OCI-M2 (cell line): ENCODE results near the gene FPR2.
"Not testable (repeated sequence)": the region's sequence is repeated elsewhere in the genome, so short reads cannot be mapped to it uniquely, and the experiment has no call there.

Source experiments
- DNase-seq: peaks from one replicate; lab custom pipeline; 2025; ENCODE audit not compliant: unreplicated experiment; lab: John Stamatoyannopoulos, UW

Gene FPR2

DNA sequence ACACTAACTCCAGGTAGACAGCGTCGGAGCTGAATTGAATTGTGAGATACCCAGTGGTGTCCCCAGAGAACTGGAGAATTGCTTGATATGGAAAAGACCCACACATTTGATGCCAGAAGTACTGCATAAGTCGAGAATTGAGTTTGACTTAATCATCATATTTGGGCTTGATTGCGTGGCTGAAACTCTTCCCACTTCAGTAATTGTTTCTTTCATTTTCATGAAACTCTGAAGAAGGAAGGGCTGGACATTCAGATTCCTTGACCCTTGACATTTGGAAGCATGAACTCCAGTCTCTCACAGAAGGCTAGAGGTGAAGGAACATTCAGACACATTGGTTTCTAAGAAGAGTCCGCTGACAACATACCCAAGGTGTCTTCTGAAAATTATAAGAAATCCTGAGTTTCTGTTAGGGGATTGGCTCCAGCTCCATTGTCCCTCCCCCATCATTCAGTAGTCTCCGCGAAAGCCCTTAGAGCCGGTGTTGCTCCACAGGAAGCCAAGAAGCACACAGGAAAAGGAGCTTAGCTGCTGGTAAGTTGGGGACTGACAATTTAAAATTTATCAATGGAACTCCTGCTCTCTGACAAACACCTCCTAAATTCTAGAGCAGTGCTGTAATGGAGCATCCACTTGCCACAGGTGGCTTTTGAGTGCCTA, at the start of gene FPR2:
Gene FPR2, plus strand, starts transcription at position 484 of the 660 bp plus-strand sequence. CDS start 7,479 bp downstream, outside the sequence.
- no peak for DNase-seq

DNA sequence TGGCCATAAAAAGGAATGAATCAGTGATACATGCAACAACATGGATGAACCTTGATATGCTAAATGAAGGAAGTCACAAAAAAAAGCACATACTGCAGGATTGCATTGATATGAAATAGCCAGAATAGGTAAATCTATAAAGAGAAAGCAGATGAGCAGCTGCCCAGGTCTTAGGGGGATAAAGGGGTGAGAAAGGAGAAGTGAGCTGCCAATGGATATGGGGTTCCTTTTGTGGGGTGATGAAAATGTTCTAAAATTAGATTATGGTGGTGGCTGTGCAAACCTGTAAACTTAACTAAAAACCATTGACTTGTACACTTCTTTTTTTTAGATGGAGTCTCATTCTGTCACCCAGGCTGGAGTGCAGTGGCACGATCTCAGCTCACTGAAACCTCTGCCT, 49.3 kb upstream of the FPR2 start:
- DNase-seq: no peak

DNA sequence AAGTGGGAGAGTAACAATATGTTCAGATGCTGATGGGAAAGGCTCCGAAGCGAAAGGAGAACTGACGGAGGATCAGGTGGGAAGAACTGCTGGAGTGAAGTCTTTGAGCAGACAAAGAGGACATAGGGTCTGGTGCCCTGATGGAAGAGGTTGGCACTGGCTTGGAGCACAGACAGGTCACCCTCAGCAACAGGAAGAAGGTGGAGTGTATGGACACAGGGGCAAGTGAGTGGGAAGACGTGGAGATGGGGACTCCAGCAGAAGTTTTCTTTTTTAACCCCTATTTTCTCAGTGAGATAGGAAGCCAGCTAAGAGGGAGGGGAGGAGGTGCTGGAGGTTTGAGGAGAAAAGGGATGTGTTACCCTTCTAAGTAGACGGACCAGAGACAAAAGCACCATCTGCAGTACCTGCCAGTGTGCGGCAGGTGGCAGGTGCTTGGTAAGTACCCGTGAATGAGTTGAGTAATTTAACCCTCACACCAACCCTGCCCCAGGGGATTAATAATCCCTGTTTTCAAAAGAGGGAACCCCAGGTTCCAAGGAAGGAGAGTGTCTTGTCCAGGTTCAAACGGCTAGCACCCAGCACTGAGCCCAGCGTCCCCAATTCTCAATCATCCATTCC, 48.4 kb upstream of the FPR2 start:
- no peak for DNase-seq

GRCh38 chr19:51713319-51714285, 47.4 kb upstream of the FPR2 start:
- DNase-seq: no peak

DNA sequence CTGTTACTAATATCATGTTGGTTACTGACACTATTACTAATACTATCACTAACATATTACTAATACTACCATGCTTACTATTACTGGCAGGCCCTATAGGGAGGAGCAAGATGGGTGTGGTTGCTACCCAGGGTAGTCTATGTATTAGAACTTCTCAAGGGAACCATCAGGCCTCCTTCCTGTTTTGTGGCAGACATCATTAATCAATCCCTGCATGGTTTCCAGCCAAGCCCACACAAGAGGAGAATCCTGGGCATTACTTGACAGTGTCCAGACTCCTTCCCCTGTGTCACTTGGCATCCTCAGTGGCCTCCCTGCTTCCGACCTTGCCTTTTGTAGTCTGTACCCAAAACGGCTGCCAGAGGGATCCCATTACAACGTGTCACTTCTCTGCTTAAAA, 46.1 kb upstream of the FPR2 start:
- DNase-seq: no peak

GRCh38 chr19:51715850-51716249, 45.1 kb upstream of the FPR2 start:
- DNase-seq: no peak

- no peak for DNase-seq
Observed at GRCh38 chr19:51716925-51717324, 44.1 kb upstream of the FPR2 start.

DNA sequence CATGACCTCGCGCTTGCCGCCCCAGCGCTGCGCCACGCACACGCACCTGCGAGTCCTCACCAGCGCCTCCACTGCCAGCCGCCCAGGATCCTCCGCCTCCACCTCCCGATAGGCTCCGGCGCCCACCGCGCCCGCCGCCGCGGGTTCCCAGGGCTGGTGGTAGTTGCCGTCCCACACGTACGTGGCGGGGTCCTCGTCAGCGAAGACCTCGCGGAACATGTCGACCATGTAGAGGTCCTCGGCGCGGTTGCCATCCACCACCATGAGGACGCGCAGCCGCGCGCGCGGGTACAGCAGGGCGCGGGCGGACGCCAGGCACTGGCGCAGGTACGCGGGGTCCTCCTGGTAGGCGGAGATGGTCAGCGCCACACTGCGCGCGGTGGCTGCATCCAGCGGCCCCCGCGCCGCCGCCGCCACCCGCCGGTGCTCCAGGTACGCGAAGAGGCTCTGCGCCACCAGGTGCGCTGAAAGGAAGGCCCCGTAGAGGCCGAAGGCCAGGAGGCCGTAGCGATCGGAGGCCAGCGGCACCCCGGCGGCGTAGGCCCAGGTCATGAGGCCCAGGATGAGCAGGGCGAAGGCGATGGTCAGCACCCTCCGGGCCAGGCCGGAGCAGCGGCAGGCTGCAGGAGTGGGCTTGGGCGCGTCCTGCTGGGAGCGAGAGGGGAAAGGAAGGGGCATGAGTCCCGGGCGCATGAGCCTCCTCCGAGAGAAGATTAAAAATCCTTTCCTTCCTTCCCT, 41.6 kb upstream of the FPR2 start:
- no peak for DNase-seq

DNA sequence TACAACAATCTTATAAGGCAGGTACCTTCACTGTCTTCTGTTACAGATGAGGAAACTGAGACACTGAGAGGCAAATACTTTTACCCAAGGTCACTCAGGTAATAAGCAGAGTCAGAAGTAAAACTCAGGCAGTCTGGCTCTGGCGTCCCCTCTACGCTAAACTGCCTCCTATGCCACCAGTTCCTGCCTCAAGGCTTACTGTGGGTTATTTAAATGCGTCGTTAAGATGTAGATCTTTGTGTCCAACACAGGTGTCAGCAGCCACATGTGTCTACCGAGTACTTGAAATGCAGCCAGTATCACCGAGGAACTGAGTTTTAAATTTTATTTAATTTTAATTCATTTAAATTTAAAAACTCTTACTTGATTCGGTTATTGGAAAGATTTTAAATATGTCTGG, 39.1 kb upstream of the FPR2 start:
- no peak for DNase-seq

- DNase-seq: no peak
Observed at GRCh38 chr19:51722492-51722891, 38.5 kb upstream of the FPR2 start.

- no peak for DNase-seq
Observed at GRCh38 chr19:51724543-51724942, 36.4 kb upstream of the FPR2 start.

- no peak for DNase-seq
Observed at GRCh38 chr19:51726049-51726448, 34.9 kb upstream of the FPR2 start.

GRCh38 chr19:51727349-51727880, 33.6 kb upstream of the FPR2 start:
- DNase-seq: no peak

GRCh38 chr19:51729781-51730180, 31.2 kb upstream of the FPR2 start:
- no peak for DNase-seq

- DNase-seq: no peak
Observed at GRCh38 chr19:51733742-51734522, 27.0 kb upstream of the FPR2 start.

DNA sequence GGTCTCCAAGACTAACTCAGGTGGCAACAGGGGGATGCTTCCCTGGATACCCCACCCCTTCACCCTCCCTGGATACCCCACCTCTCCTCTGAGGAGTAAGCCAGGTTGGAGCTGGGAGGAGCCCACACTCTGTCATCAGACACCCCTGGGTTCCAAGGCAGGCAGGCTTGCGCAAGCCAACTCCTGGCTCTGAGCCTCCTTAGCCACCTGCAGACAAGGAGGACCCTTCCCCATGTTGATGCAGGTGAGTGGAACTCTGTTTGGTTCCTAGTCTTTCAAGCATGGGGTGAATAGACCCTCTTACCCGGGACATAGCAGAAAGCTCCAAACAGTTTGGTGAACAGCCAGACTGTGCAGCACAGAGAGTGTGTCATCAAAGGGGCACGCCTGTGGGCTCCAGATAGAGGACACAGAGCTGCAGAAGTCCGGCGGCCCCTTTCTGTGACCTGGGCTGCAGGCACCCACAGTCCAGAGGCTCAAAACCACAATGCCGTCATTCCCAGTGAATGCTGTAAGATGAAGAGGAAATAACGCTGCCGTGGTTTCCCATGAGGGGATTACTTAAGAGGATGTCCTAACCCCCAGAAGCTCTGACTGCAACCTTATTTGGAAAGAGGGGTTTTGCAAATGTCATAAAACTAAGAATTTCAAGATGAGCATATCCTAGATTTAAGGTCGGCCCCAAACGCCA, 25.1 kb upstream of the FPR2 start:
- no peak for DNase-seq

DNA sequence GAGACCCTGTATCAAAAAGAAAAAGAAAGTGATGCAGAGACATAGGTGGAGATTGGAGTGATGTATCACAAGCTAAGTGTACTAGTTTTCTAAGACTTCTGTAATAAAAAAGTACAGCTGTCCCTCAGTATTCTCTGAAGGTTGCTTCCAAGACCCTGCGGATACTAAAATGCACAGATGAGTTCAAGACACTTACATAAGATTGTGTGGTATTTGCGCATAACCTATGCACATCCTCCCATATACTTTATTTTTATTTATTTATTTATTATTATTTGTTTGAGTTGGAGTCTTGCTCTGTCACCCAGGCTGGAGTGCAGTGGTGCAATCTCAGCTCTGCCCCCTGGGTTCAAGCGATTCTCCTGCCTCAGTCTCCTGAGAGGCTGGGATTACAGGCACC, 23.6 kb upstream of the FPR2 start:
- DNase-seq: no peak

- DNase-seq: no peak
Observed at GRCh38 chr19:51737924-51738323, 23.1 kb upstream of the FPR2 start.

DNA sequence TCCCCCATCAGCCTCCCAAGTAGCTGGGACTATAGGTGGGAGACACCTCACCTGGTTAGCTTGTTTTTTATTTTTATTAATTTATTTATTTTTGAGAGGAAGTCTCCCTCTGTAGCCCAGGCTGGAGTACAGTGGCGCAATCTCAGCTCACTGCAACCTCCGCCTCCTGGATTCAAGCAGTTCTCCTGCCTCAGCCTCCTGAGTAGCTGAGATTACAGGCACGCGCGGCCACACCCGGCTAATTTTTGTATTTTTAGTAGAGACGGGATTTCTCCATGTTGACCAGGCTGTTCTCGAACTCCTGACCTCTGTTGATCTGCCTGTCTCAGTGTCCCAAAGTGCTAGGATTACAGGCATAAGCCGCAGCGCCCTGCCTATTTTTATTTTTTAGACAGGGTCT, 22.5 kb upstream of the FPR2 start:
- DNase-seq: not testable (repeated sequence)
